ENCODE data around the gene GAL3ST1. TPM values are rescaled to one million over a fixed set of nuclear protein-coding genes. Genes with fewer than 3 reads are reported as not detected.
A peak's percentile ranks its signal among the peaks of the same experiment; 100 is the strongest.

GAL3ST1 gene
- total and polyA plus RNA-seq, 8 donors, result 1.8 to 9.3 (median 6.8) TPM

GRCh38 chr22:30507670-30508069 is 66.8 kb downstream of the GAL3ST1 start:
- Histone ChIP-seq H3K4me3 (no peak overlapping the region), H3K4me1 (peaks cover 0 to 4% of the 10 kb centered on the region in 2 donors), H3K27me3 (peaks cover 11 to 62% of the 10 kb centered on the region in 2 donors), H3K27ac (no peak overlapping the region), H3K36me3 (no peaks in the 10 kb centered on the region), H3K9me3 (no peaks in the 10 kb centered on the region)
- DNase-seq, result no peak
- ATAC-seq, result no peak
- TF ChIP-seq CTCF (IDR thresholded peaks at IDR 0.05), result no peak
- intact Hi-C loops (cut with DNase I), result no loop called here

GRCh38 chr22:30506507-30506968 is 67.9 kb downstream of the GAL3ST1 start:
- intact Hi-C loops (cut with DNase I), result no loop called here
- peak in 1 of 4 donors; percentile 74 for DNase-seq
- TF ChIP-seq CTCF (IDR thresholded peaks at IDR 0.05), result no peak
- Histone ChIP-seq H3K27ac (no peak overlapping the region), H3K36me3 (no peaks in the 10 kb centered on the region), H3K9me3 (no peaks in the 10 kb centered on the region), H3K4me1 (peaks cover 0 to 4% of the 10 kb centered on the region in 2 donors), H3K27me3 (peaks cover 11 to 72% of the 10 kb centered on the region in 2 donors), H3K4me3 (no peak overlapping the region)
- peak; percentile 73 for ATAC-seq

Other genes starting within 250 kb of the GAL3ST1 start
- gene TBC1D10A, start 247.7 kb downstream of the GAL3ST1 start, total RNA-seq, result 10 to 100 TPM; 21.7 to 25.4 TPM
- gene TBC1D10A, start 247.7 kb downstream of the GAL3ST1 start, polyA plus RNA-seq (ENCODE audit: insufficient read length in 6 of 6), result 10 to 100 TPM; 15.4 to 19.8 (median 17.8) TPM
- gene SF3A1, start 217.8 kb downstream of the GAL3ST1 start, total RNA-seq, result 100 to 1,000 TPM; 133 to 146 TPM
- gene SF3A1, start 217.8 kb downstream of the GAL3ST1 start, polyA plus RNA-seq (ENCODE audit: insufficient read length in 6 of 6), result 100 to 1,000 TPM; 119 to 154 (median 137) TPM
- 1 to 10 TPM; 2.8 to 3.9 TPM for gene CCDC157, start 217.7 kb downstream of the GAL3ST1 start, total RNA-seq
- 1 to 10 TPM; 3.7 to 8.1 (median 4.3) TPM for gene CCDC157, start 217.7 kb downstream of the GAL3ST1 start, polyA plus RNA-seq (ENCODE audit: insufficient read length in 6 of 6)
- gene RNF215, start 187.3 kb downstream of the GAL3ST1 start, total RNA-seq, result 10 to 100 TPM; 14.6 to 19.0 TPM
- 10 to 100 TPM; 20.3 to 27.5 (median 24.5) TPM for gene RNF215, start 187.3 kb downstream of the GAL3ST1 start, polyA plus RNA-seq (ENCODE audit: insufficient read length in 6 of 6)
- gene SEC14L2, start 177.6 kb downstream of the GAL3ST1 start, total RNA-seq, result 1 to 10 TPM; 8.3 to 9.2 TPM
- 10 to 100 TPM in 4 of 6 donors, 1 to 10 TPM in 2; 9.1 to 13.4 (median 10.9) TPM for gene SEC14L2, start 177.6 kb downstream of the GAL3ST1 start, polyA plus RNA-seq (ENCODE audit: insufficient read length in 6 of 6)
- gene MTFP1, start 148.9 kb downstream of the GAL3ST1 start, total RNA-seq, result 10 to 100 TPM; 15.6 to 31.8 TPM
- gene MTFP1, start 148.9 kb downstream of the GAL3ST1 start, polyA plus RNA-seq (ENCODE audit: insufficient read length in 6 of 6), result 10 to 100 TPM in 1 of 6 donors, 1 to 10 TPM in 5; 5.7 to 10.1 (median 7.4) TPM
- gene SEC14L3, start 102.6 kb downstream of the GAL3ST1 start, total RNA-seq, result under 1 TPM in 1 of 2 donors, not detected in 1; 0.29 TPM
- under 1 TPM in 5 of 6 donors, not detected in 1; 0.09 to 0.44 (median 0.20) TPM for gene SEC14L3, start 102.6 kb downstream of the GAL3ST1 start, polyA plus RNA-seq (ENCODE audit: insufficient read length in 6 of 6)
- 1 to 10 TPM; 2.2 to 6.4 TPM for gene SEC14L4, start 69.0 kb downstream of the GAL3ST1 start, total RNA-seq
- gene SEC14L4, start 69.0 kb downstream of the GAL3ST1 start, polyA plus RNA-seq (ENCODE audit: insufficient read length in 6 of 6), result under 1 TPM; 0.50 to 1.00 (median 0.84) TPM
- 1 to 10 TPM; 4.0 to 9.1 TPM for gene SEC14L6, start 27.9 kb downstream of the GAL3ST1 start, total RNA-seq
- gene SEC14L6, start 27.9 kb downstream of the GAL3ST1 start, polyA plus RNA-seq (ENCODE audit: insufficient read length in 6 of 6), result 1 to 10 TPM; 2.0 to 3.7 (median 2.7) TPM
- 10 to 100 TPM; 45.2 to 67.7 TPM for gene PES1, start 17.2 kb upstream of the GAL3ST1 start, total RNA-seq
- 10 to 100 TPM; 57.4 to 70.6 (median 63.4) TPM for gene PES1, start 17.2 kb upstream of the GAL3ST1 start, polyA plus RNA-seq (ENCODE audit: insufficient read length in 6 of 6)
- 10 to 100 TPM; 48.0 to 57.6 TPM for gene TCN2, start 32.5 kb upstream of the GAL3ST1 start, total RNA-seq
- 10 to 100 TPM; 22.4 to 39.4 (median 30.4) TPM for gene TCN2, start 32.5 kb upstream of the GAL3ST1 start, polyA plus RNA-seq (ENCODE audit: insufficient read length in 6 of 6)
- 1 to 10 TPM; 3.1 to 3.8 TPM for gene SLC35E4, start 61.1 kb upstream of the GAL3ST1 start, total RNA-seq
- 1 to 10 TPM; 1.8 to 3.3 (median 2.8) TPM for gene SLC35E4, start 61.1 kb upstream of the GAL3ST1 start, polyA plus RNA-seq (ENCODE audit: insufficient read length in 6 of 6)
- 10 to 100 TPM; 16.2 to 23.9 TPM for gene DUSP18, start 93.2 kb upstream of the GAL3ST1 start, total RNA-seq
- 10 to 100 TPM; 10.0 to 16.2 (median 11.5) TPM for gene DUSP18, start 93.2 kb upstream of the GAL3ST1 start, polyA plus RNA-seq (ENCODE audit: insufficient read length in 6 of 6)
- 1 to 10 TPM; 4.0 to 4.2 TPM for gene OSBP2, start 120.2 kb upstream of the GAL3ST1 start, total RNA-seq
- gene OSBP2, start 120.2 kb upstream of the GAL3ST1 start, polyA plus RNA-seq (ENCODE audit: insufficient read length in 6 of 6), result 10 to 100 TPM; 14.3 to 21.0 (median 17.4) TPM

Measured in left lung (tissue), 10 donors.